Hematopoietic multipotent progenitor cell treated with erythropoietin and hydrocortisone succinate and interleukin-3 and kit ligand, for 4 days (in vitro differentiated cells): ENCODE results near the gene MRPS21.
A peak's percentile ranks its signal among the peaks of the same experiment; 100 is the strongest.
"Not testable (repeated sequence)": the region's sequence is repeated elsewhere in the genome, so short reads cannot be mapped to it uniquely, and the experiment has no call there.

Source experiments
- DNase-seq: peaks from one replicate; pipeline ENCODE4 v3.0.0-alpha.2; 2015

MRPS21 gene

DNA sequence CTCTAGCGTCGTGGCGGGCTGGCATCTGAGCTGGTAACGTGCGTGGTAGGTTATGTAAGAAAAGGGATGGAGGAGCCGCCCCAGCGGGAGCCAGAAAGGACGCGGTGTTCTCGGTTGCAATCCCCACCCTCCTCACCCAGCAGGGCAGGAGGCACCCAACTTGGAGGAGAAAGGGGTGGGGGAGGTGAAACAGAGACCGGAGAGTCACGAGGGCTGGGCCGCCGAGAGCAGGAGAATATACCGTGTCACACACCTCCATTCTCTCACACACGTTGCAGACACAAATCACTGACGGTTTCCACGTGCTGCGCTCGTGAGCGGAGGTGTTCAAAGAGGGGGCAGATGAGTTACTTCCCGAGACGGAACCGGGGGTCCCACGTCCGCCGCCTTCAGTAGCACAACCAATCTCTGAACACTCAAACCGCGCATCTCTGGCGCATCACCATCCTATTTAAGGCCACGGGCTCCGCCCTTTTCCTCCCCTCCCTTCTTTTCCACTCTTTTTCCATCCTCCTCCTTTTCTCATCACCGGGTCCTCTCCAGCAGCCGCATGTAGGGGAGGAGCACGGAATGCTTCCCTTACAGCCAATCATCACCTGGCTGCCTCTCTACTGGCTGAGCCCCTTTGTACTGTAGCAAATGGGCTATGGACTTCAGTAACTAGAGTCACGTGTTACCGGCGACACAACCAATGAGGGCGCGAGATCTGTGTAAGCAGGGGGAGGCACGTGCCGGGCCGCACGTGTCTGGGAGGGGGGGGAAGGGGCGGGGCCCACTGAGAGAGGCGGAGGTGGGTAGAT, 11.7 kb upstream of the MRPS21 start, which contains the start of gene CIART:
Gene CIART (plus strand): TSS at position 797 of the 800 bp plus-strand sequence. CDS start 714 bp downstream, outside the sequence.
- DNase-seq: peak; percentile 91

DNA sequence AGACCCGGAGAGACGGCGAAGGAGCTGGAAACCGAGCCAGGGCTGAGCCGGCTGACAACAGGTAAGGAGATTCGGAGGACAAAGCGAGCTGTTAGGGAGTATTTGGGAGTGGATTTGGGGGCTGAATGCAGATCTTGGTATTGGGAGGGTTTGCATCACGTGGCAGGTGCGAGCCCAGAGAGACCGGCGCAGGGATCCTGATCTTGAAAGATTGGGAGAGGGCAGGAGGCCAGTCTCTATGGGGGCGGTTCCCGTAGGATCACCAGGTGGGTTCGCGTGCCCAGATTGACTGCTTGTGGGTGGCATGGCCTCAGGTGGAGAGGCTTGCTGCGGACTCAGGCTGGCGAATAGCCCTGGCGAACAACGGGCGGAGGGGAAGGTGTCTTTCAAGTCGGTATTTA, 11.1 kb upstream of the MRPS21 start:
- no peak for DNase-seq

DNA sequence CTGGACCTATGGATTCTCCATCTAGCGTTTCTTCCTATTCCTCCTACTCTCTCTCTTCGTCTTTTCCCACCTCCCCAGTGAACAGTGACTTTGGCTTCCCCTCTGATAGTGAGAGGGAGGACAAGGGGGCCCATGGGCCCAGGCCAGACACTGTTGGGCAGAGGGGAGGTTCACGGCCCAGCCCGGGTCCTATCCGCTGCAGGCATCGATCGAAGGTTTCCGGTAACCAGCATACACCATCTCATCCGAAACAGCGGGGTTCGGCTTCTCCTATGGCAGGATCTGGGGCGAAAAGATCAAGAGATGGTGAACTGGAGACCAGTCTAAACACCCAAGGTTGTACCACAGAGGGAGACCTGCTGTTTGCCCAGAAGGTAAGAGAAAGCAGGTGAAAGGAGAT, 10.4 kb upstream of the MRPS21 start:
- no peak for DNase-seq

- no peak for DNase-seq
These were observed 5.3 kb upstream of the MRPS21 start for GRCh38 chr1:150288382-150288781.

- DNase-seq: no peak
These were observed 4.8 kb upstream of the MRPS21 start for GRCh38 chr1:150288822-150289221.

DNA sequence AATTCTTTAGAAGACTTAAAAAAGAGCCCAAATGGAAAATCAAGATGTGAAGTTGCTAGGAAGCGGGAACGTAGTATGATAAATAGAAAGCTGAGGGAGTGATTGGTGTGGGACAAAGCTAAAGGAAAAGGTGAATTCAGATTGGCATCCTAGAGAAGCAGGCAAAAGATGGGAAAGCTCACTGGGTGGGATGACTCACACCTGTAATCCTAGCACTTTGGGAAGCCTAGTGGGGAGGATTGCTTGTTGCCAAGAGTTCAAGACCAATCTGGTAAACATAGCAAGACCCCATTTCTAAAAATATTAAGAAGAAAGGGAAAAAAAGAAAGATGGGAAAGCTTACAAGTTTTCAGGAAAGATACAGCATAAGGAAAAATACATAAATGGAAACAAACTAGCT, 1.8 kb downstream of the MRPS21 start:
- DNase-seq: no peak

DNA sequence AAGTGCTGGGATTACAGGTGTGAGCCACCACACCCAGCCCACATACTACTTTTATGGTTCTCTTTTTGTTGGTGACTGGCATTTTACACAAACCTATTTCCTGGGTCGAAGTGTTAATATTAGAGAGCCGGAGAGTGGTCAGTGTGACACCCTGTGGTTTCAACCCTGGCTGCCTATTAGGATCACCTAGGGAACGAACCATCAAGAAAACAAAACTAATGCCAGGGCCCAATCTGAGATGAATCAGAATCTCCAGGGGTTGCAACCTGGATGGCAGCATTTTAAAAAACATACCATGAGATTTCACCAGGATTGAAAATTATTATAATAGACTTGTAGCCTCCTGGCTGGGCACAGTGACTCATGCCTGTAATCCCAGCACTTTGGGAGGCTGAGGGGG, 6.1 kb downstream of the MRPS21 start:
- no peak for DNase-seq

GRCh38 chr1:150302338-150302737, 8.7 kb downstream of the MRPS21 start:
- DNase-seq: no peak

DNA sequence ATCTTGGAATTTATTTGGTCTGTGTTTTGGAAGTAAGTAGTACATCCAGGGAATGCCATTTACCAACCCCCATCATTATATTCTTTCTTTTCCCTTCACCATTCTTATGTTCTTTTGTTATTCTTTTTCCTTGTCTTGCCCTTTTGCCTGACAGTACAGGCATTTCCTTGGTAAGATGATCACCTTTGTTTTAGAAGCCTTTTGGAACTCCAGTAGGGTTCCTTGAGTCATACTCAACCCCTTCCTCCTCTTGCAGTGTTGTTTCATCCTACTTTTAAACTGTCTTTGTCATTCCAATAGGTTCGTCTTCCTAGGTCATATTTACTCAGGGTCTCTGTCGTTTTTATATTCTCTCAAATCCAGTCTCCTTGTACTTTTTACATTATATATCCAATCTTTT, 9.2 kb downstream of the MRPS21 start:
- DNase-seq: no peak

DNA sequence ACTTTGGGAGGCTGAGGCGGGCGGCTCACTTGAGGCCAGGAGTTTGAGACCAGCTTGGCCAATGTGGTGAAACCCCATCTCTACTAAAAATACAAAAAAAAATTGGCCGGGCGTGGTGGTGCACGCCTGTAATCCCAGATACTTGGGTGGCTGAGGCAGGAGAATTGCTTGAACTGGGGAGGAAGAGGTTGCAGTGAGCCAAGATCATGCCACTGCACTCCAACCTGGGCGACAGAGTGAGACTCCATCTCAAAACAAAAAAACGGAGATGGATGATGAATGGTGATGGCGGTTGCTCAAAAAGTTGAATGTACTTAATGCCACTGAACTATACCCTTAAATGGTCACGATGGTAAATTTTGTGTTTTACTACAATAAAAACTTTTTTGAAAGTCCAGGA, 14.9 kb downstream of the MRPS21 start:
- not testable (repeated sequence) for DNase-seq

DNA sequence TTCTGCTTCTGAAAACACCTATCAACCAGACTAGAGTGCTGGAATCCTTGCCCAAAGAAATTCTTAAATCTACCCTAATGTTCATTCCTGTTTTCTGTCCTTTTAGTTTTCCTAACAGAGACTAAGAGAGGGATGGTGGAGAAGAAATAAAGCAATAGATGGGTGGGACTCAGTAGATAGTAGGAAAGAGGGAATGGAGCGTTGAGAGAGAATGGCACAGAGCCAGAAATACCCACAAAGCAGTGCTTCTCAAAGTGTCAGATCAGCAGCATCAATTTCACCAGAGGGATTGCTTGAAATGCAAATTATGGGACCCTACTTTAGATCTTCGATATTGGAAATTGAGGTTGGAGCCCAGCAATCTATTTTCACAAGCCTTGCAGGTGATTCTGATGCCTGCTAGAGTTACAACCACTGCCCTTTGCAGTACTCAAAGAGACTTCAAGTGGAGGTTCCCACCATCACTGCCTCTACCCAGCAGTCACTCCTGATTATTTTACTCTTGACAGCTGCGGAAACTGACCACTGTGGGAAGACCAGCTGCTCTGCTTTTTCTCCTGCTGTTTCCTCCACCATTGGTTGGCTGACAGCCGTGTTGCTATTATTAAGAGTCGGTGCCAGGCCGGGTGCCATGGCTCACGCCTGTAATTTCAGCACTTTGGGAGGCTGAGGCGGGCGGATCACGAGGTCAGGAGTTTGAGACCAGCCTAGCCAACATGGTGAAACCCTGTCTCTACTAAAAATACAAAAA, 16.3 kb downstream of the MRPS21 start:
- peak; percentile 13 for DNase-seq

DNA sequence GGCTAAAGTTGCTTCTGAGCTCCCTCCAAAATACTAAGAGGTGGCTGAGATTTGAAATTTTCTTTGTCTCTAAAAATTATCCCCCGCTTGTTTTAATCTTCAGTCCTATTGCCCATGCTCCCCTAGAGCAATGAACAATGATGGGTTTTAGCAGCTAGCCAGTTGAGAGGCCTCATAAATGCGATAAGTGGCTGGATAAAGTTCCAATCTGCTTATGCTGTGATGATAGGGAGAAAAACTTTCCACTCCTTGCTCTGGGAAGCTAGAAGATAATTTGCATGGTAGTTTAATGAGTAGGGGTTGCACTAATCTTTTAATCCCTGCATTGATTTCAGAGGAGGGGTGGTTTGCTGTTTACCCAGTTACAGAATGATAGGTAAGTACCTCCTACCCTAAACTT, 18.1 kb downstream of the MRPS21 start:
- no peak for DNase-seq

DNA sequence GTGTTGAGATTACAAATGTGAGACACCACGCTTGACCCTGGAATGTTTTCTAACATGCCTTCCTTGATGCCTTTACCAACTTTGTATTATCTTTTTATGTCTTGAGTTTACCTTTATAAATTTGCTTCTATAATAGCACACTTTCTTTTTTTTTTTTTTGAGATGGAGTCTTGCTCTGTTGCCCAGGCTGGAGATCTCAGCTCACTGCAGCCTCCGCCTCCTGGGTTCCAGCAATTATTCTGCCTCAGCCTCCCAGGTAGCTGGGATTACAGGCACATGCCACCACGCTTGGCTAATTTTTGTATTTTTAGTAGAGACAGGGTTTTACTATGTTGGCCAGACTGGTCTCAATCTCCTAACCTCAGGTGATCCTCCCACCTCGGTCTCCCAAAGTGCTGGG, 21.0 kb downstream of the MRPS21 start:
- not testable (repeated sequence) for DNase-seq

DNA sequence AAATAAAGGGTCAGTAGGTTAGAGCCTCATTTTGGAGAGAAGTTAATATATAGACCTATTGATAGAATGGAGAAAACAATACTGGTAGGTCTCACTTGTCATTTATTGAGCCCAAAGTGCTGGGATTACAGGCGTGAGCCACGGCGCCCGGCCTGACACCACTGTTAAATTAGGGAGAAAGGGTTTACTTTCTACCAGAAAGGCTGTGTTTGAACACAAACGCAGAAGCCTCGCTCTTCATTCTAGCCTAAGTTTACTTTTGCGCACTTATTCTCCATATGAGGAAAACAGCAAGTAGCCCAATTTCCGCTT, 27.0 kb downstream of the MRPS21 start:
- DNase-seq: peak; percentile 13

DNA sequence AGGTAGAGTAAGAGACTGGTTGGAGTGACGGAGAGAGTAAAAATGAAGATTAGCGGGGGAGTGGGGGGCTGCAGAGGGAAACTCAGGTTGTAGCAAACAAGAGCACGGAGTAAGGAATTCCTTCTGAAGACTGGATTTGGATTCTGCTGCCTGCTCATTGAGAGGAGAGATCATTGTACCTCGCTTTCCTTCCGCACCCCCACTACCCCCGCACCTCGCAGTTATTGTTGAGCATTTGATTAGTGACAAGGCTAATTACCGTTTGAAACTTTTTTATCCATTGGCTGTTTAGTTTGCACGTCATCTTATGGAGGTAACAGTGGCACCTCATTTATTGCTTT, 28.1 kb downstream of the MRPS21 start:
- peak; percentile 41 for DNase-seq

DNA sequence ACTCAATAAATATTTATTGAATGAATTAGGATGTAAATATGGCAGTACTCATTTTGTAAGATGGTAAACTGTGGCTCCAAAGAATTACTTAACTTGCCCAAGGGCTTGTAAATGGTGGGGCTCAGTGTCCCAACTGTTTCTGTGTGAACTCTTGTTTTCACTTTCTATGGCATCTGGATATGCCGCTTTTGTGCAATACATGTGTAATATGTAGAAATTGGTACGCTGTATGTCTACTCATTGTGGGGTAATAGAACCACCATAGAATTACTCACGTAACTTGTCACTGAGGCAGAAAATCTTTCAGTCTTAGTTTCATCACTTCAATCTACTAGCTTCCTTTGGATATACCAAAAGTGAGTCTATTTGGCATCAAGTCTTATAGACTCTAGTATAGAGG, 28.6 kb downstream of the MRPS21 start:
- DNase-seq: peak; percentile 41

- DNase-seq: no peak
These were observed 39.1 kb downstream of the MRPS21 start for GRCh38 chr1:150332651-150333290.

- no peak for DNase-seq
These were observed 52.7 kb downstream of the MRPS21 start for GRCh38 chr1:150346316-150346715.

DNA sequence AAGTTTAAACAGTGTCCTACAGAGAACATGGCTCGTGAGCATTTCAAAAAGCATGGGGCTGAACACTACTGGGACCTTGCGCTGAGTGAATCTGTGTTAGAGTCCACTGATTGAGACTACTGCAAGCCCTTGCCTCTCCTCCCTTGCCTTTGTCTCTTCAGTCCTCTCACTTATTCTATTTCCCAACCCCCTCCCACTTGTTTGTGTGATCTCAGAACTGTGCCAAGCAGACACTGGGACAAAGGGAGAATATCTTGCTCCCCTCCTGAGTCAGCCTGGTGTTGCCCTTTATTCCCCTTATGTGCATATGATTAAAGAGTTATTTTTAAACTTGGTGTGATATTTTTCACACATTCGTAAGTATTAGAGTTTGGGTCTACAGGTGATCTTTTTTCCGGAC, 59.2 kb downstream of the MRPS21 start:
- no peak for DNase-seq
